Kidney glomerular epithelial cell (primary cell): ENCODE results near the gene OR10AD1.
"Not testable (repeated sequence)": the region's sequence is repeated elsewhere in the genome, so short reads cannot be mapped to it uniquely, and the experiment has no call there.

Experiments
- DNase-seq: peaks from one replicate; lab custom pipeline; 2025; lab: John Stamatoyannopoulos, UW

Gene OR10AD1, protein sequence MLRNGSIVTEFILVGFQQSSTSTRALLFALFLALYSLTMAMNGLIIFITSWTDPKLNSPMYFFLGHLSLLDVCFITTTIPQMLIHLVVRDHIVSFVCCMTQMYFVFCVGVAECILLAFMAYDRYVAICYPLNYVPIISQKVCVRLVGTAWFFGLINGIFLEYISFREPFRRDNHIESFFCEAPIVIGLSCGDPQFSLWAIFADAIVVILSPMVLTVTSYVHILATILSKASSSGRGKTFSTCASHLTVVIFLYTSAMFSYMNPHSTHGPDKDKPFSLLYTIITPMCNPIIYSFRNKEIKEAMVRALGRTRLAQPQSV

DNA sequence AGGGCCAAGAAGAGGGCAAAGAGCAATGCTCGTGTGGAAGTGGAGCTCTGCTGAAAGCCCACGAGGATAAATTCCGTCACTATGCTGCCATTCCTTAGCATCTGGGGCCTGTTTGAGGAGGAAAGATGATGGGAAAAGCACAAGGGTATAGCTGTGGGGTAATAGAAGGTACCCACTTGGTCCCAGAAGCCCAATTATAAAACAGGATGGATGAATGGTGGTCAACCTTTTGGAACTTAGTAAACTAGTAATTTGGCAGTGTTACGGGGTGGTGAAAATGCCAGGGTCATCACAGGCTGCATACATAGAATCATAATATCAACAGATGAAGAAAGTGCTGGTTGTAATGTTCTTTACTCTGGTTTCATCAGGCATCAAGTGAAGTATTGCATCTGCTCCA, at the start of gene OR10AD1:
Gene OR10AD1 (minus strand): TSS at position 101 of the 400 bp plus-strand sequence. CDS start 0 bp downstream, at position 101.
- DNase-seq: no peak

DNA sequence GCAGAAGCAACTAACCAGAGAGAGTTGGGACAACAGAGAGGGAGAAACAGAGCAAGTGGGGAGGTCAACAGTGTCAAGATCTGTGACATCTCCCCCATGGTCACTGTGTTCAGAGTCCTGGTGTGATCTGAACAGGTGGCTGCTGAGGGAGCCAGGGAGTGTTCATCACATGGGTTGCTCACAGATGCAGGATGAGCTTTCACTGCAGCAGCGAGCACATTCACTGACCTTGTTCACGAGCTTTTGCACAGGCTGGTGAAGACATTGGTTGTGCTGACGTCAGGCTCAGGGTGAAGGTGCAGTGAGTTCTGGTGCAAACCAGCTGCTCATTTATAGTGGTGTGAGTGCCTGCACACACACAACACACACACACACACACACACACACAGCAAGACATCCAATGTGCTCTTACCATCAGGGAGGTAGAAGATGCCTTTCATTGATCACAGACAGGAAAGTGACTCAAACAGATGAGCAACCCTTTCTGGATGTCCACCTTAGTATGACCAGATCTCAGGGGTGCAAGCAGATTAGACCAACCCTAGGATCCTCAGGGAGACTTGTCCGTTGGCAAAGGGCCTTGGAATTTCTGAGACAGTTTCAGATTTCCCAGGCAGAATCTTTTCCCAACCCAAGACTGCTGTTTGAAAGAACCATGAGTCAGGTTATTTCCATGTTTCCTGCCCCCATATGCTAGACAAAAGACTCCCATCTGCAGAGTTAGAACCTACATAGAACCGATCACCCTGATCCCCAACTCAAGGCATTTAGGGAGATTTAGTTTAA, 44.3 kb upstream of the OR10AD1 start:
- DNase-seq: no peak

DNA sequence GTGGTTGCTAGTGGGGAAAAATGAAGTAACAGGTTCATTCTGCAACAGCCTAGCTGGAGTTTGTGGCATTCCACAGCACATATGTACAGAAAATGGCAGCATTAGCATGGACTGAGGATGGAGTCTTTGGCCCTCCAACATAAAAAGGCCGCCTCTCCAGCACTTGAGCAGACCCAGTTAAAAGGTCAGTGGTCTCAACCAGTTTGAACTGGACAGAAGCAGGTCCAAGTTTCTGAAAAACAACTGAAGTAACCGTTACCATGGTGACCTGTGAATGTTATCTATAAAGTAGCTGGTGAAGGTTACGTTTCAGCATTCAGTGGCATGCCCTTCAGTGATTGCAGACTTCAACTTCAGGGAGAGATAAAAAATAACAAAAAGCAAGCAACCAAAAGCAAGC, 34.1 kb upstream of the OR10AD1 start:
- DNase-seq: no peak

GRCh38 chr12:48235796-48236333, 32.8 kb upstream of the OR10AD1 start:
- DNase-seq: no peak

DNA sequence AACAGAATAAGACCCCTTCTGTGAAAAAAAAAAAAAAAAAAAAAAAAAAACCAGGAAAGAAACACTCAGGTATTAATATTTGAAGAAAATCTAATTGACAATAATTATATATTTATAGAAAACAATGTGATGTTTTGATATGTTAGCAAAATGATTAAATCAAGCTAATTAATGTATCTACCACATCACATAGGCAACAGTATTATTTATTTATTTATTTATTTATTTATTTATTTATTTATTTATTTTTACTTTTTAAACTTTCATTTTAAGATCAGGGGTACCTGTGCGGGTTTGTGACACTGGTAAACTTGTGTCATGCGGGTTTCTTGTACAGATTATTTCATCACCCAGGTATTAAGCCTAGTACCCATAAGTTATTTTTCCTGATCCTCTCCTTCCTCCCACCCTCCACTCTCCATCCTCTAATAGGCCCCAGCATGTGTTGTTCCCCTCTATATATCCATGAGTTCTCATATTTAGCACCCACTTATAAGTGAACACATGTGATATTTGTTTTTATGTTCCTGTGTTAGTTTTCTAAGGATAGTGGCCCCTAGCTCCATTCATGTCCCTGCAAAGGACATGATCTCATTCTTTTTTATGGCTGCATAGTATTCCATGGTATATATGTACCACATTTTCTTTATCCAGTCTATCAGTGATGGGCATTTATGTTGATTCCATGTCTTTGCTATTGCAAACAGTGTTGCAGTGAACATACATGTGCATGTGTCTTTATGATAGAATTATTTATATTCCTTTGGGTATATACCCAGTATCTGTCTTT, 28.3 kb upstream of the OR10AD1 start:
- not testable (repeated sequence) for DNase-seq

DNA sequence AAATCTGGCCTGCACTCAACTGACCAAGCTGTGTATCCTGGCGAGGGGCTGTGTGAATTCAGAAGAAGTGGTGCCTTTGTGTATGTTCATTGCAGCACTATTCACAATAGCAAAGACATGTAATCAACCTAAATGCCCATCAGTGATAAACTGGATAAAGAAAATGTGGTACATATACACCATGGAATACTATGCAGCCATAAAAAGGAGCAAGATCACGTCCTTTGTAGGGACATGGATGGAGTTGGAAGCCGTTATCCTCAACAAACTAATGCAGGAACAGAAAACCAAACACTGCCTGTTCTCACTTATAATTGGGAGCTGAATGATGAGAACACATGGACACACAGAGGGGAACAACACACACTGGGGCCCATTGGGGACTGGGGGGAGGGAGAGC, 21.4 kb upstream of the OR10AD1 start:
- not testable (repeated sequence) for DNase-seq

- DNase-seq: no peak
Measured at GRCh38 chr12:48221645-48222044, 18.6 kb upstream of the OR10AD1 start.

GRCh38 chr12:48220701-48221100, 17.6 kb upstream of the OR10AD1 start:
- DNase-seq: no peak

DNA sequence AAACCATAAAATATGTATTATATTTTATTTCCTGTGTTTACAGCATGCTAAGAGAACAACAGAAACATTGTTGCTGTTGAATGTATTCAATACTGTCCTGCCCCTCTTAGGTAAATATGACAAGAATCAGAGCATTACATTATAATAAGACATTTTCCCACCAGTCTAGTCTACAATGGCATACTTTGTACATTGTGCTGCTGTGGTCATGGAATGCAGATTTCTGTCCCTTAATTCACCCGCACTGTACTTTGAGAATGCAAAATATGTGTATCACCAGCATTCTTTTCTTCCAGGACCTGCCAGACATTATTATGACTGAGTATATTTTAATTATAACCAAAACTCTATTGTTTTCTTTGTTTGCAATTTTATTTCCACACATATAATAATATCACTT, 16.5 kb upstream of the OR10AD1 start:
- no peak for DNase-seq

DNA sequence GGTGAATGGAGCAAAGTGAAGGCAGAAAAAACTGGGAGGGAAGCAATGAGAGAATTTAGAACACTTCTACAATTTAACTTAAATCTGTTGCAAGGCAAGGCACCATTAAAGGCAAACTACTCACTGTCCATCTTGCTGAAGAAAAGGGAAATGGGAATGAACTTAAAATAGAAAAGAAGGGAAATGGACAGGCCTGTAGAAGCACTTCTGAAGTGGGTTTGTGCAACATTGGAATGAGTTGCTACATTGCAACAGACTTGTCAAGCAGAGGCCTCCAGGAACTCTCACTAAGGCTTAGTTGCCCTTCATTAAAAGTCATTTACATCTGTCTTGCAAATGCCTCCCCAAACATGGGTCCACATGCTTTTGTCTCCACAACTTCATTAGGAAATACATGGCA, 13.7 kb upstream of the OR10AD1 start:
- DNase-seq: no peak

DNA sequence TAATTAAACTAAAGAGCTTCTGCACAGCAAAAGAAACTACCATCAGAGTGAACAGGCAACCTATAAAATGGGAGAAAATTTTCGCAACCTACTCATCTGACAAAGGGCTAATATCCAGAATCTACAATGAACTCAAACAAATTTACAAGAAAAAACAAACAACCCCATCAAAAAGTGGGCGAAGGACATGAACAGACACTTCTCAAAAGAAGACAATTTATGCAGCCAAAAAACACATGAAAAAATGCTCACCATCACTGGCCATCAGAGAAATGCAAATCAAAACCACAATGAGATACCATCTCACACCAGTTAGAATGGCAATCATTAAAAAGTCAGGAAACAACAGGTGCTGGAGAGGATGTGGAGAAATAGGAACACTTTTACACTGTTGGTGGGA, 6.4 kb upstream of the OR10AD1 start:
- not testable (repeated sequence) for DNase-seq

GRCh38 chr12:48202766-48203165, 326 bp downstream of the OR10AD1 start:
- no peak for DNase-seq

- no peak for DNase-seq
Measured at GRCh38 chr12:48201516-48201915, 1.6 kb downstream of the OR10AD1 start.

DNA sequence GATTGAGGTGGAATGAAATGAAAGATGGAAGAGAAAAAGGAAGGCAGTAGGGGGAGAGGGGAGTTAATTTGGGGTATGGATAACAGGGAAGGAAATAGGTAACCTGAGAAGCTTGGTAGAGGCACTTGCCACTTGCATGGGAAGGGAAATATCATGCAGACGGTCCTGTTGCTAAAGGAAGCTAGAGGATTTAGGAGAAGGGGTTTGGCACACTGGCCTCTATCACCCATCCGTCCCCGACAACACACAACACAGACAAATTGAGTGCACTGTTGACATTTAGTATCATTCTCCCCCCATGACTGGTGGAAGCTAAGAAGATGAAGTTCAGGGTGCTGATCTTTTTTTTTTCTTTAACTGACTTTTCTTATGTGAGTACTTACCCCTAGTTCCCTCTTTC, 2.0 kb downstream of the OR10AD1 start:
- DNase-seq: no peak

GRCh38 chr12:48199774-48200221, 3.3 kb downstream of the OR10AD1 start:
- DNase-seq: peak; percentile 31

- DNase-seq: no peak
Measured at GRCh38 chr12:48198985-48199384, 4.1 kb downstream of the OR10AD1 start.

- no peak for DNase-seq
Measured at GRCh38 chr12:48198672-48198971, 4.5 kb downstream of the OR10AD1 start.

- peak; percentile 87 for DNase-seq
Measured at GRCh38 chr12:48197971-48198671, 5.0 kb downstream of the OR10AD1 start.

GRCh38 chr12:48197549-48197970, 5.5 kb downstream of the OR10AD1 start:
- DNase-seq: peak; percentile 70

DNA sequence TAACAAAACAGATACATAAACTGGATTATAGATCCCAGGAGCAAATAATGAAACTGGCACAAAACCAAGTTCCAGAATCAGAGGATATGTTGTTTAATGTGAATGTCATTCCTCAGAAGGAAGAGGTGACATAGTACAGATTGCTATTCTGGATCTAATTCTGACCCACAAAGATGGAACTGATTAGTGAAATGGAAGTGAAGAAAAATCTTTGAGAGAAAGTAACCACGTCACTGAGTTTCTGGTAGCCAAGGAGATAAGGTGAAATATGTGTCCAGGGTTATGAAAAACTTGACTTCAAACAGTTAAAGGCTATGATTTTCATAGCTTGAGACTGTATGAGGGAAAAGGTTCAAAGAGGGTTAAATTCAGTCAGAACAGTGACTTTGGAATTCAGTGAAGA, 8.3 kb downstream of the OR10AD1 start:
- DNase-seq: no peak

- DNase-seq: no peak
Measured at GRCh38 chr12:48193623-48194022, 9.5 kb downstream of the OR10AD1 start.

GRCh38 chr12:48192861-48193260, 10.2 kb downstream of the OR10AD1 start:
- no peak for DNase-seq
